RWPE1 (cell line): ENCODE results near the gene TRPM3.

ENCODE experiments used
- CTCF ChIA-PET: fragments of 350-600 bp; sonication (Branson Sonifier 250); formaldehyde crosslinking; extraction: SDS; loops from one replicate; lab custom pipeline; 2021; lab: Yijun Ruan, JAX
- POLR2A ChIA-PET: fragments of 400-600 bp; formaldehyde crosslinking; extraction: SDS; loops from one replicate; lab custom pipeline; 2020; ENCODE audit warnings: antibody characterized with exemption; ENCODE audit not compliant: low non-redundant PET; lab: Yijun Ruan, JAX
- DNase-seq: peaks from one replicate; pipeline ENCODE4 v3.0.0; 2012; ENCODE audit warnings: low spot score
- H3K27ac ChIP-seq: fragments of 450-650 bp; 2 replicates; pipeline ENCODE4 v1.5.1; 2017
- CTCF ChIP-seq: fragments of 450-650 bp; conservative IDR thresholded peaks from 2 replicates; pipeline ENCODE4 v1.5.1; 2017; ENCODE audit warnings: low read depth, mild to moderate bottlenecking

Gene TRPM3

DNA sequence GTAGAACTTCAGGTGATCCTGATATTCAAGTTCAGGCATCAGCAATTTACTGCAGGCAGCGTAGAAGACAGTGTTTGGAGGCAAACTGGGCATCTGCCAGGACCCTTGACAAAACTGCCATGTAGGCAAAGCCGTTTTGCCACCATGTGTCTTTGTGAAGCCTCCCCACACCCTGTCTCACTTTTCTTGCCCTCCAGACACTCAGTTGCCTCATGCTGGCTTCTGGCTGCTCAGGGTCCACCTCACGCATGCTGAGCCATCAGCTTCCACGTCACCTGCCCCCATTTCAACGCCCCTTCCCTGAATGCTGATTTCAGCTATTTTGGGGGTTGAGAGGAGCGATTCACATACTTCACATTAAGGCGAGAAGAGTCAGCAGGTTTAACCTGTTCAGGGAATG is 541.7 kb downstream of the TRPM3 start:
- POLR2A ChIA-PET = no interaction called here
- TF ChIP-seq CTCF = no peak
- no peak for DNase-seq
- CTCF ChIA-PET = no interaction called here
- no peak overlapping the region for H3K27ac ChIP-seq

DNA sequence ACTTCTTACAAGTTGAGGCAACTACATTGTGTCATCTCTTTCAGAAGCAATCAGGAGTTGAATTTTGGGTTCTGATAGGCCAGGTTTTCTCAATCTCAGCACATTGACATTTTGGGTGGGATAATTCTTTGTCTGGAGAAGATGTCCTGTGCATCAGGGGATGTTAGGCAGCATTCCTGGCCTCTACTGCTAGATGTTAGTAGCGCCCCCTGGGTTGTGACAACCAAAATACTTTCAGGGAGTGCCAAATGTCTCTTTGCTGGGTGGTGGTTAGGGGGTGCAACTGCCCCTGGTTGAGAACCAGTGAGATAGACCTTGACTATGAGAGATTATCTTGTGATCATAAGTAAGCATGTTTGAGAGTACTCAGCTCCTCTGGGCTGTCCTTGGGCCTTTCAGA is 542.7 kb downstream of the TRPM3 start:
- H3K27ac ChIP-seq = no peak overlapping the region
- no peak for DNase-seq
- ChIA-PET CTCF (no interaction called here), POLR2A (no interaction called here)
- no peak for TF ChIP-seq CTCF

- ChIA-PET CTCF (no interaction called here), POLR2A (no interaction called here)
- H3K27ac ChIP-seq = no peak overlapping the region
- no peak for TF ChIP-seq CTCF
- no peak for DNase-seq
Observed at GRCh38 chr9:70577671-70578070, 543.8 kb downstream of the TRPM3 start.

GRCh38 chr9:70576116-70576515 is 545.3 kb downstream of the TRPM3 start:
- H3K27ac ChIP-seq = no peak overlapping the region
- CTCF ChIA-PET = no interaction called here
- DNase-seq = no peak
- POLR2A ChIA-PET = no interaction called here
- no peak for TF ChIP-seq CTCF

DNA sequence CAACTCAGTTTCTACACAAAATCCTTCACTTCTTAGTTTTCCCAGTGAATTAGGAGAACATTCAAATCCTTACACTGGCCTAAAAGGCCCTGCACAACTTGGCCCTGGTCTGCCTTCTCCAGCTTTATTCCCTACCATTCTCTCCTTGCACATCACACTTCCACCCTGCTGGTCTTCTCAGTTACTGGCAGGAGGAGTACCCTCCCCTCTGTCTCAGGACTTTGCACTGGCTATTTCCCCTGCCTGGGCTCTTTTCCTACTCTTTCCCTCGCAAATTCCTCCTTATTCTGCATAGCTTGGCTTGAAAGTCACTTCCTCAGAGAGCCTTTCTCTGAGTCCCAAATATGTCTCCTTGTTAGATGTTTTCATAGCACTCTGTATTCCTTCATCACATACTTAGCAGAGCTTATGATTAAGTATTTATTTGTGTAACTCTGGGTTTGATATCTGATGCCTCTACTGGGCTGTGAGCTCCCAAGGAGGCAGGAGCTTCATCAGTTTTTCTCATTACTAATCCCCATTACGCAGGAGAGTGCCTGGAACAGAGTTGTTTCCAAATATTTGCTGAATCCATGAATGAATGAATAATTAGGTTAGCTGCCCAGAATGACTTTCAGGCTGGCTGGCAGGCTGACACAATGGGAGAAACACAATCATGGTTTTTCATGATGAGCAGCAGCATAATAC is 547.1 kb downstream of the TRPM3 start:
- CTCF ChIA-PET = no interaction called here
- DNase-seq = no peak
- no peak for TF ChIP-seq CTCF
- H3K27ac ChIP-seq = no peak overlapping the region
- POLR2A ChIA-PET = no interaction called here

DNA sequence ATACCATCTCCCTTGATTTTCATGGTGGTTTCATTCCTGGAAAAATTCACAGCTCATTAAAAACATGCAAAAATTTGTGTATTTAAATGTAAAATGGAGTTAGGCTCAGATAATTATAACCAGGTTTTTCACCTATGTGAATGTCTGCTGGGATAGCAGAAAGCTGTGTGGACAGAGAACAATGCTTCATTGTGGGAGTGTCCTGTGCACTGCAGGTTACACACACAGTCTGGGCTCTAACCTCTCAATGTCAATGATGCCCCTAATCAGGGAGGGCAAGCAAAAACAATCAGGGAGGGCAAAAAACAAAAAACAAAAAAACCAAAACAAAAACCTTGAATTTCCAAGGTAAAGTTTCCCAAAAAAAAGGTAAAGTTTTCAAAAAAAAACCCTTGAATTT is 548.1 kb downstream of the TRPM3 start:
- POLR2A ChIA-PET = no interaction called here
- H3K27ac ChIP-seq = no peak overlapping the region
- TF ChIP-seq CTCF = no peak
- CTCF ChIA-PET = no interaction called here
- DNase-seq = no peak
